CD4-positive, alpha-beta T cell (primary cell): ENCODE measurements around the gene TIMM22. TPM values are rescaled to one million over a fixed set of nuclear protein-coding genes. Genes with fewer than 3 reads are reported as not detected.

Source experiments
- ATAC-seq: fragments of 200-7000 bp; cut with Tn5 transposase; one replicate; pipeline ENCODE4 v1.10.0; 2022; ENCODE audit warnings: mild to moderate bottlenecking; ENCODE audit not compliant: poor library complexity
- CTCF ChIA-PET: fragments of 350-600 bp; sonication (Branson Sonifier 250); formaldehyde crosslinking; loops from one replicate; lab custom pipeline; 2021; ENCODE audit warnings: antibody characterized with exemption, inconsistent platforms; lab: Charles Lee
- POLR2A ChIA-PET: fragments of 350-600 bp; sonication (Branson Sonifier 250); formaldehyde crosslinking; loops from one replicate; lab custom pipeline; 2021; ENCODE audit warnings: antibody characterized with exemption, inconsistent platforms; lab: Charles Lee
- DNase-seq, 14 experiments: peaks; one replicate each; pipeline ENCODE4 v3.0.0-alpha.2; 2013 to 2020; ENCODE audit warnings: mixed read lengths in 2 of 14
- H3K27ac ChIP-seq, 2 donors: one replicate each; pipeline versions ENCODE4 v1.5.1 to v1.7.0; 2013; ENCODE audit warnings: low read length in 2 of 2, low read depth in 1 of 2, mild to moderate bottlenecking in 1 of 2
- H3K27me3 ChIP-seq, 2 experiments: 1 replicate in 1 of 2; 2 replicates in 1 of 2; pipeline versions ENCODE4 v1.6.1 to v1.7.0; 2013; ENCODE audit warnings: low read length in 2 of 2, control low read depth in 1 of 2, mild to moderate bottlenecking in 1 of 2, moderate library complexity in 1 of 2; ENCODE audit not compliant: insufficient read depth in 2 of 2, control insufficient read depth in 1 of 2
- H3K36me3 ChIP-seq: one replicate; pipeline ENCODE4 v1.6.1; 2013; ENCODE audit warnings: low read length, control low read depth; ENCODE audit not compliant: insufficient read depth
- H3K4me1 ChIP-seq: one replicate; pipeline ENCODE4 v1.6.1; 2013; ENCODE audit warnings: low read length, control low read depth; ENCODE audit not compliant: insufficient read depth
- H3K4me3 ChIP-seq: one replicate; pipeline ENCODE4 v1.5.1; 2013; ENCODE audit warnings: mild to moderate bottlenecking, low read length, moderate library complexity
- H3K9me3 ChIP-seq, 2 experiments: 1 replicate in 1 of 2; 2 replicates in 1 of 2; pipeline versions ENCODE4 v1.6.1 to v1.7.0; 2013; ENCODE audit warnings: low read length in 2 of 2, mild to moderate bottlenecking in 2 of 2, control low read depth in 1 of 2, moderate library complexity in 1 of 2; ENCODE audit not compliant: control insufficient read depth in 1 of 2, insufficient read depth in 1 of 2
- H3K27ac Mint-ChIP-seq: one replicate; pipeline ENCODE4 v1.8.0; 2020; ENCODE audit warnings: mixed read lengths
- H3K27me3 Mint-ChIP-seq: one replicate; pipeline ENCODE4 v1.8.0; 2021; ENCODE audit warnings: mixed read lengths
- H3K36me3 Mint-ChIP-seq: one replicate; pipeline ENCODE4 v1.8.0; 2021; ENCODE audit warnings: low read depth, mixed read lengths
- H3K4me1 Mint-ChIP-seq: one replicate; pipeline ENCODE4 v1.8.0; 2021; ENCODE audit warnings: low read depth, mixed read lengths
- H3K4me3 Mint-ChIP-seq: one replicate; pipeline ENCODE4 v1.8.0; 2020; ENCODE audit warnings: mild to moderate bottlenecking, mixed read lengths
- H3K9me3 Mint-ChIP-seq: one replicate; pipeline ENCODE4 v1.8.0; 2020; ENCODE audit warnings: mixed read lengths
- CTCF ChIP-seq: fragments of 200-600 bp; IDR thresholded peaks from one replicate; pipeline ENCODE4 v1.8.0; 2022; ENCODE audit warnings: antibody characterized with exemption, mild to moderate bottlenecking
- intact Hi-C, 2 experiments: fragments of 100-400 bp; cut with DNase I in 1 of 2; cut with micrococcal nuclease in 1 of 2; formaldehyde crosslinking; loops; one replicate each; pipeline versions ENCODE4 v1.15.1 to v1.9.0; 2023 to 2025; cut with DNase I, micrococcal nuclease
- total RNA-seq, 174 experiments: library from RNA in 2 of 174; stranded (reverse) in 2 of 174; gene quantifications; one replicate each; pipeline ENCODE4 v1.2.3 and lab custom pipeline; 2021 to 2026

TIMM22 gene
- total RNA-seq, 2 experiments from 2014 or later = 10.2 to 10.9 TPM

- POLR2A ChIA-PET = no interaction called here
Observed at GRCh38 chr17:1035546-1036170, 38.7 kb downstream of the TIMM22 start.

GRCh38 chr17:1036171-1036844, 39.4 kb downstream of the TIMM22 start:
- peaks cover 43% of the 10 kb centered on the region for H3K36me3 ChIP-seq
- no peak overlapping the region for H3K4me3 ChIP-seq
- CTCF ChIA-PET = no interaction called here
- Mint-ChIP-seq H3K27me3 (no peaks in the 10 kb centered on the region), H3K4me3 (no peak overlapping the region), H3K36me3 (peaks cover 5% of the 10 kb centered on the region), H3K27ac (no peak overlapping the region), H3K4me1 (no peaks in the 10 kb centered on the region), H3K9me3 (no peaks in the 10 kb centered on the region)
- ATAC-seq (no peak), DNase-seq (no peak)
- POLR2A ChIA-PET = no interaction called here
- peaks cover 0 to 4% of the 10 kb centered on the region in 2 experiments for H3K9me3 ChIP-seq
- peaks cover 5% of the 10 kb centered on the region for H3K4me1 ChIP-seq
- intact Hi-C loops = no loop called here
- no peak overlapping the region for H3K27ac ChIP-seq
- TF ChIP-seq CTCF = no peak
- no peaks in the 10 kb centered on the region for H3K27me3 ChIP-seq

More at GRCh38 chr17:1035546-1036170, 38.7 kb downstream of the TIMM22 start:
- peaks cover 0 to 4% of the 10 kb centered on the region in 2 experiments for H3K9me3 ChIP-seq
- DNase-seq (no peak), ATAC-seq (no peak)
- H3K4me1 Mint-ChIP-seq = no peaks in the 10 kb centered on the region
- peaks cover 44% of the 10 kb centered on the region for H3K36me3 ChIP-seq
- no peak overlapping the region for H3K27ac ChIP-seq
- intact Hi-C loops = no loop called here
- H3K4me3 ChIP-seq = no peak overlapping the region
- H3K4me3 Mint-ChIP-seq = no peak overlapping the region
- peaks cover 5% of the 10 kb centered on the region for H3K4me1 ChIP-seq
- H3K9me3 Mint-ChIP-seq = no peaks in the 10 kb centered on the region
- H3K27ac Mint-ChIP-seq = no peak overlapping the region
- no peak for TF ChIP-seq CTCF
- no peaks in the 10 kb centered on the region for H3K27me3 ChIP-seq
- H3K36me3 Mint-ChIP-seq = peaks cover 5% of the 10 kb centered on the region
- CTCF ChIA-PET = no interaction called here
- no peaks in the 10 kb centered on the region for H3K27me3 Mint-ChIP-seq

- CTCF ChIA-PET = no interaction called here
- Histone ChIP-seq H3K4me3 (no peak overlapping the region), H3K27me3 (no peaks in the 10 kb centered on the region), H3K9me3 (peaks cover 0 to 3% of the 10 kb centered on the region in 2 experiments), H3K4me1 (peaks cover 5% of the 10 kb centered on the region), H3K36me3 (peaks cover 43% of the 10 kb centered on the region), H3K27ac (no peak overlapping the region)
- intact Hi-C loops = no loop called here
- DNase-seq (no peak), ATAC-seq (no peak)
- POLR2A ChIA-PET = no interaction called here
- TF ChIP-seq CTCF = no peak
- Mint-ChIP-seq H3K27me3 (no peaks in the 10 kb centered on the region), H3K4me1 (no peaks in the 10 kb centered on the region), H3K4me3 (no peak overlapping the region), H3K9me3 (no peaks in the 10 kb centered on the region), H3K27ac (no peak overlapping the region), H3K36me3 (peaks cover 7% of the 10 kb centered on the region)
Observed at GRCh38 chr17:1036845-1037237, 39.9 kb downstream of the TIMM22 start.
